Measurements from ENCODE around the gene MICU1. TPM values are rescaled to one million over a fixed set of nuclear protein-coding genes. Genes with fewer than 3 reads are reported as not detected.

The MICU1 gene
- total RNA-seq = 87.3 and 91.8 TPM in 2 replicates

DNA sequence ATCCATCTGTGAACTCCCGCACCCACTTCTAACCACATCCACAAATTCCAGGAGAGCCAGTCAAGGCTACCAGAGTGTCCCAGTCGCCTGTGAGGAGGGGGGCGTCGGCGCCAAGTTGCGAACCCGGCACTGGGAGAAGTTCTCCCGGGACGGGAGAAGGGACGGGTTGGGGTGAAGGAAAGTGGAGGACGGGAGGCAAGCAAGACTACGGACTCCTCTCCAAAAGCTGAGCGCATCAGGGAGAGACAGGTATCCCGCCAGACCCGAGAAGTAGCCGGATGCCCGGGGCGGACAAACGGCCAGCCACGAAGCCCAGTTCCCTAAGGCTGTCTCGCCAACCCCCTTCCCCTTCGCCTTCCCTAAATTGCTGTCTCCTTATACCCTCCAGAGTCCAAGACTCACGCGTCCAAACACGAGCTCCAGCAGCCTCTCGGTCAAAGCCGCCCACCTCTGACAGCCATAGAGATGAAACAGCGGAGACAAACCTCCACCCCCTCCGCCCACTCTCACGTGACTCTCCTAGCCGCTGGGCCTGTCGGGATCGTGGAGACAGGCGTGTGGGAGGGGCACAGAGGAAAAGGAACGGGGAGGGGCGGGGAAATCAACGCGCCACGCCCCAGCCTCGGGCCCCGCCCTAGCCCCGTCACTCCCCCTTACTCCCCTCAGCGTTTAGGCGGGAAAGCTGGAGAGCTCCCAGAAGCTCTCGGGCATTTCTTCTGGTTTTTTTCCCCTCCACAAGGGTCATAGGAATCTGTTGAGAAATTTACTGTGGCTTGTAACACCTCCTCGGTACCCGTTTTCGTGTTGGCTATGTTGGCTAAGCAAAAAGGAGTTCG, at the start of gene MICU1:
Gene MICU1 (minus strand): TSS at position 472 of the 836 bp plus-strand sequence. CDS start 59,286 bp downstream, outside the sequence.

DNA sequence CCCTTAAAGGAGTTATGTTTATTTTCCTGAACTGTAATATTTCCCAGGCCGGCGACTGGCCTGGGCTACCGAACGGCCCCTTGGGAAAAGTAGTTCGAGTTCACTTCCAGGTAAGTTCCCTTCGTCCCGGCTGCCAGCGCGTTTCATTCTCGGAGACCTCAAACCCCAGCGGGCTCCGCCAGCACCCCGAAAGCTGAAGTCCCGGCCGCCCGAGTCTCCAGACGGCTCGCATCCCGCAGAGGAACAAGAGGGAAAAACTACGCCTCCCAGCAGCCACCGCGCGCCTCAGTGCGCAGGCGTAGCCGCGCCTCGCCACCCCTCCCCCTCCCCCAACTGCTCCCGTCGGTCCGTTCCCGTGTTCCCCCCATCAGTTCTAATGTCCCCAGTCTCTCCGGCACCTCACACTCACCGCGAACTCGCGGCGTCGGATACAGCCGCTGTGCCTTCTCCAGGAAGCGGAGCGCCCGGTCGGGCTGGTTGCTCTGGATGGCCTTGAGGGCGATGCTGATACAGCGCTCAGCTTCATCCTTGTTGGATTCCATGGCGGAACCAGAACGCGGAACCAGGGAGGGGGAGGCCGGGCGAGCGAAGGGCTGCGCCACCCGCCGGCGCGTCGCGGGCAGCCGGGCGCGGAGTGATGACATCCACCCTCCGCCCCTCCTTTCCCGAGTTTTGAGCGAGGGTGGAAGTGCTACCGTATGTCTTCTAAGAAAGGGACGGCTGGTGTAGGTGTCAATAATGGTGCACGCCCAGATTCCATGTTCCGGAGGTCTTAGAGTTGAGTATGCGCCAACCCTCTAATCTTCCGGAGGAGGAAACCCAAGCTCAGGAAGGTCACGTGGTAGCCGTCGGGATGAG, 271.3 kb downstream of the MICU1 start, which contains the start of gene DNAJB12:
Gene DNAJB12 (minus strand): TSS at position 564 of the 858 bp plus-strand sequence. CDS start 22 bp downstream, at position 542.

Other genes starting within 250 kb of the MICU1 start
- gene MCU, start 66.1 kb upstream of the MICU1 start, total RNA-seq = 46.1 and 49.0 TPM in 2 replicates

Measured in smooth muscle cell of trachea (primary cell).